Sigmoid colon (tissue), 4 donors: ENCODE measurements around the gene GFM1.

Experiments
- CTCF ChIP-seq, 4 experiments: fragments of 450-650 bp in 3 of 4; fragments of 200-600 bp in 1 of 4; IDR thresholded peaks; one replicate each; pipeline ENCODE4 v1.5.1; 2016 to 2019; ENCODE audit warnings: antibody characterized with exemption in 4 of 4, mild to moderate bottlenecking in 3 of 4, moderate library complexity in 2 of 4
- POLR2A ChIP-seq, 2 donors: fragments of 450-650 bp; IDR thresholded peaks; one replicate each; pipeline ENCODE4 v1.6.1; 2016; ENCODE audit warnings: antibody characterized with exemption in 2 of 2, mild to moderate bottlenecking in 2 of 2, moderate library complexity in 2 of 2
- POLR2AphosphoS5 ChIP-seq, 4 donors: sonication (generic); formaldehyde crosslinking; IDR thresholded peaks; one replicate each; pipeline ENCODE4 v1.6.1; 2017; ENCODE audit warnings: antibody characterized with exemption in 4 of 4

- no peak for TF ChIP-seq CTCF (IDR thresholded peaks at IDR 0.05)
- no peak for TF ChIP-seq POLR2A (IDR thresholded peaks at IDR 0.05)
- no peak for TF ChIP-seq POLR2AphosphoS5 (IDR thresholded peaks at IDR 0.05)
Measured at GRCh38 chr3:158717576-158717975, 73.2 kb downstream of the GFM1 start.
